Measurements from ENCODE around the gene STPG1.

The STPG1 gene

DNA sequence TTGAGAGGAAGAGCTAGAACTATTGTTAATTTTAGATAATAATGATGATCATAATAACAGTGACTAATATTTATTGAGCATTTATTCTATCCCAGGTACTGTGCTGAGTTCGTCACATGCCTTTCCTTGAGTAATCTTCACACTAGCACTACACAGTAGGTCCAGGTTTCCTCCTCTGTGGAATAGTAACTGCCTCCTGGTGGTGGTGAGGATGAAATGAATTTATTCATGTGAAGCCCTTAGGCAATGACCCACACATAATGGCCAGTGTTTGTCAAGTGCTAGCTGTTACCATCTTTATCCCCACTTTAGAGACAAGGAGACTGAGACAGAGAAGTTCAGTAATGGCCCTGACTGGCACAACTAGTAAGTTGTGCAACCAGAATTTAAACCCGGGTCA lies 7.9 kb upstream of the STPG1 start:
- DNase-seq (ENCODE audit: low spot score) (no peak), ATAC-seq (ENCODE audit: low read depth) (no peak)
- peaks cover 26% of the 10 kb centered on the region for H3K4me1 ChIP-seq (ENCODE audit: insufficient read depth, poor library complexity, severe bottlenecking)
- H3K36me3 ChIP-seq (ENCODE audit: low read depth): peaks cover 47% of the 10 kb centered on the region
- H3K27ac ChIP-seq (ENCODE audit: poor library complexity, severe bottlenecking): no peak overlapping the region
- H3K9me3 ChIP-seq (ENCODE audit: severe bottlenecking): no peaks in the 10 kb centered on the region
- H3K4me3 ChIP-seq (ENCODE audit: severe bottlenecking): no peak overlapping the region
- no peaks in the 10 kb centered on the region for H3K27me3 ChIP-seq (ENCODE audit: insufficient read depth, poor library complexity, severe bottlenecking)
- TF ChIP-seq, protein P1, sequence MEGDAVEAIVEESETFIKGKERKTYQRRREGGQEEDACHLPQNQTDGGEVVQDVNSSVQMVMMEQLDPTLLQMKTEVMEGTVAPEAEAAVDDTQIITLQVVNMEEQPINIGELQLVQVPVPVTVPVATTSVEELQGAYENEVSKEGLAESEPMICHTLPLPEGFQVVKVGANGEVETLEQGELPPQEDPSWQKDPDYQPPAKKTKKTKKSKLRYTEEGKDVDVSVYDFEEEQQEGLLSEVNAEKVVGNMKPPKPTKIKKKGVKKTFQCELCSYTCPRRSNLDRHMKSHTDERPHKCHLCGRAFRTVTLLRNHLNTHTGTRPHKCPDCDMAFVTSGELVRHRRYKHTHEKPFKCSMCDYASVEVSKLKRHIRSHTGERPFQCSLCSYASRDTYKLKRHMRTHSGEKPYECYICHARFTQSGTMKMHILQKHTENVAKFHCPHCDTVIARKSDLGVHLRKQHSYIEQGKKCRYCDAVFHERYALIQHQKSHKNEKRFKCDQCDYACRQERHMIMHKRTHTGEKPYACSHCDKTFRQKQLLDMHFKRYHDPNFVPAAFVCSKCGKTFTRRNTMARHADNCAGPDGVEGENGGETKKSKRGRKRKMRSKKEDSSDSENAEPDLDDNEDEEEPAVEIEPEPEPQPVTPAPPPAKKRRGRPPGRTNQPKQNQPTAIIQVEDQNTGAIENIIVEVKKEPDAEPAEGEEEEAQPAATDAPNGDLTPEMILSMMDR (IDR thresholded peaks at IDR 0.05; ENCODE audit: poor library complexity, severe bottlenecking): no peak

DNA sequence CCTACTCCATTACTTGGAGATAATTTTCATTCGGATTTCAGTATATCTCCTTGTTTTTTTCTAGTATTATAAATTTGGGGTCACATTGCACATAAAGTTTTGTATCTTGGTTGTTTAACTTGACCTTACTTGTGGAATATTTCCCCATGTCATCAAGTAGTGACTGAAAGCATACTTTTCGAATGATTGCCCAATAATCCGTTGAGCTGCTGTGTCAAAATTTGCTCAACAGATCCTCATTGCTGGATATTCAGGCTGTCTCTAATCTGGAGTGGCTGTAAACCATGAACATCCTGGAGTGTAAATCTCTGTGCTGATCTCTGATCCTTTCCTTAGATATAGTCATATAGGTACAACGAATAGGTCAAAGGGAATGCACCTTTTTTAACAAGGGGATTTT lies 7.0 kb upstream of the STPG1 start:
- Histone ChIP-seq H3K27ac (ENCODE audit: poor library complexity, severe bottlenecking) (peak overlapping the region; percentile 98), H3K9me3 (ENCODE audit: severe bottlenecking) (no peaks in the 10 kb centered on the region), H3K36me3 (ENCODE audit: low read depth) (peaks cover 47% of the 10 kb centered on the region), H3K27me3 (ENCODE audit: insufficient read depth, poor library complexity, severe bottlenecking) (no peaks in the 10 kb centered on the region), H3K4me3 (ENCODE audit: severe bottlenecking) (no peak overlapping the region), H3K4me1 (ENCODE audit: insufficient read depth, poor library complexity, severe bottlenecking) (peaks cover 28% of the 10 kb centered on the region)
- no peak for ATAC-seq (ENCODE audit: low read depth)
- TF ChIP-seq, protein P1 (IDR thresholded peaks at IDR 0.05; ENCODE audit: poor library complexity, severe bottlenecking): no peak
- no peak for DNase-seq (ENCODE audit: low spot score)

DNA sequence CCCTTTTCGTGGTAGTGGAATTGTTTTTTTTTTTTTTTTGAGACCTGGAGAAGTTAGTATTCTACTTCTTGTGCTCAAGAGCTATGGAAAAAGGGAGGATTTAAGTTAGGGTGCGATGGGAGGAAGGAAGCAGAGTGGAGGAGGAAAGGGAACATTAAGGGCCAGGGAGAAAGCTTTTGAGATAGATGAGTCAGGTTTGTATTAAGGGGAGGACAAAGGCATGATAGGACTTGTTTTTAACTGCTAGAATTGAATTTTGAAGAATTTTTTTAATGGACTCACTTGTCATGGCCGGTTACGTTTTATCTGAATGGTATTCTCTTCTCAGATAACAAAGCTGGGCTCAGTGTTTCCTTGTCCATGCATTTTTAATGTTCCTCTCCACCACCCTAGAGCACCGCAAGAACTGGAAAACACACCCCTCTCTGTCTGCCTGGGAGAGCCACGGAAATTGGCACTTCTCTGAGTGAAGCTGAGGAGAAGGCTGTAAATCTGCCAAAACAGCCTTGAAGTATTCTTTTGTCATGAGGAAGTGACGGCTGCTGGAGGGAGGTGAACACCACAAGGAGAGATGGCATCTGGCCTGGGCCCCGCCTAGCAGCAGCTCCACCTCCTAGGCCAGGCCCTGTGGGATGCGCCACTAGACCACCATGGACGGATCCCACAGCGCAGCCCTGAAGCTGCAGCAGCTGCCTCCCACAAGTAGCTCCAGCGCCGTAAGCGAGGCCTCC lies 5.5 kb upstream of the STPG1 start:
- Histone ChIP-seq H3K4me3 (ENCODE audit: severe bottlenecking) (no peak overlapping the region), H3K27ac (ENCODE audit: poor library complexity, severe bottlenecking) (peak overlapping the region; percentile 98), H3K9me3 (ENCODE audit: severe bottlenecking) (no peaks in the 10 kb centered on the region), H3K4me1 (ENCODE audit: insufficient read depth, poor library complexity, severe bottlenecking) (peaks cover 32% of the 10 kb centered on the region), H3K36me3 (ENCODE audit: low read depth) (peaks cover 47% of the 10 kb centered on the region), H3K27me3 (ENCODE audit: insufficient read depth, poor library complexity, severe bottlenecking) (no peaks in the 10 kb centered on the region)
- peak; percentile 11 for ATAC-seq (ENCODE audit: low read depth)
- no peak for DNase-seq (ENCODE audit: low spot score)
- TF ChIP-seq, protein P1 (IDR thresholded peaks at IDR 0.05; ENCODE audit: poor library complexity, severe bottlenecking): no peak

DNA sequence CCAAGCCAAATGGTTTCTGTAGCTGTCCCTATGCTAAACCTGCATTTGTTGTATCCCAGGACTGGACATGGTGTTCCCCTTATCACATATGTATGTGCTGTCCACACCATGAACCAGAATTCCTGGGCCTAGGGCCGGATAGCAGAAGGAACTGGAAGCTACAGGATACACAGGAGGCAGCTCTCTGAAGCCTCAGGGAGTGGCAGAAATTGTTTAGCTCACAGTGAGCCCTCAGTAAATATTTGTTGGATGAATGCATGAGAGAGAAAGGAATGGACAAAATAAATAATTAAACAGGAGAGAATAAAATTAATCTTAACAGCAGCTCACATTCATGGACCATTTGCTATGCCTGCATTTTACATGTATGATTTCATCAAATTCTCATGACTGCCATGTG lies 4.1 kb upstream of the STPG1 start:
- H3K4me3 ChIP-seq (ENCODE audit: severe bottlenecking): peak overlapping the region; percentile 2
- TF ChIP-seq, protein P1 (IDR thresholded peaks at IDR 0.05; ENCODE audit: poor library complexity, severe bottlenecking): no peak
- H3K27ac ChIP-seq (ENCODE audit: poor library complexity, severe bottlenecking): peak overlapping the region; percentile 98
- DNase-seq (ENCODE audit: low spot score) (no peak), ATAC-seq (ENCODE audit: low read depth) (no peak; the same call in 2 of the 3 replicates)
- H3K36me3 ChIP-seq (ENCODE audit: low read depth): peaks cover 38% of the 10 kb centered on the region
- no peaks in the 10 kb centered on the region for H3K9me3 ChIP-seq (ENCODE audit: severe bottlenecking)
- no peaks in the 10 kb centered on the region for H3K27me3 ChIP-seq (ENCODE audit: insufficient read depth, poor library complexity, severe bottlenecking)
- H3K4me1 ChIP-seq (ENCODE audit: insufficient read depth, poor library complexity, severe bottlenecking): peaks cover 36% of the 10 kb centered on the region

All from RWPE2 (cell line).